AG10803 (cell line): ENCODE data around the gene VSTM2L.

Experiments
- DNase-seq: peaks from one replicate; pipeline ENCODE4 v3.0.0; 2010; ENCODE audit warnings: low read depth
- H3K4me3 ChIP-seq: 2 replicates; pipeline ENCODE4 v1.5.1; 2011; ENCODE audit warnings: mild to moderate bottlenecking, low read length, control low read depth
- TF ChIP-seq, protein P1 (sequence below): conservative IDR thresholded peaks from 2 replicates; pipeline ENCODE4 v1.5.1; 2011; ENCODE audit warnings: mild to moderate bottlenecking, low read length, control low read depth, inconsistent platforms

The VSTM2L gene

DNA sequence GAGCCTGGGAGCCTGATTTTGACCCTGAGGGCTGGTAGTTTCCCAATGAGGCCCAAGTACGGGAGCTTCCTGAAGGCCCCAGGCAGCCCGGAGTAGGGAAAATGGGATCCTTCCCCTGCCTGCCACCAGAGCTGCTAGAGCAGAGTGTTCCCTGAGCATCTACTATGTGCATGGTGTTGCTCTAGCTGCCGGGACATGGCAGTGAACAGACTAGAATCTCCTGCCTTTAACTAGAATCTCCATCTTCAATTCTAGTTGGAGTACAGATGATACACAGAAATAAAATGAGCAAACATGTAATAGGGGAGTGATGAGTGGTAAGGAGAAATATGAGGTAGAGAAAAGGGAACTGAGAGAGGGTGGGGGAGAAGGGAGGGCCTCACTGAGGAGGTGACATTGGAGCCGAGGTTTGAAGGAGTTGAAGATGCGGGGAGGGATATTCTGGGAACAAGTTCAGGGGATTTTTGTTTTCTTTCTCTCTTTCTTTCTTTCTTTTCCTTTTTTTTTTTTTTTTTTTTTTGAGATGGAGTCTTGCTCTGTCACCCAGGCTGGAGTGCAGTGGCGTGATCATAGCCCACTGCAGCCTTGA is 18.5 kb downstream of the VSTM2L start:
- no peak overlapping the region for H3K4me3 ChIP-seq
- TF ChIP-seq, protein P1, sequence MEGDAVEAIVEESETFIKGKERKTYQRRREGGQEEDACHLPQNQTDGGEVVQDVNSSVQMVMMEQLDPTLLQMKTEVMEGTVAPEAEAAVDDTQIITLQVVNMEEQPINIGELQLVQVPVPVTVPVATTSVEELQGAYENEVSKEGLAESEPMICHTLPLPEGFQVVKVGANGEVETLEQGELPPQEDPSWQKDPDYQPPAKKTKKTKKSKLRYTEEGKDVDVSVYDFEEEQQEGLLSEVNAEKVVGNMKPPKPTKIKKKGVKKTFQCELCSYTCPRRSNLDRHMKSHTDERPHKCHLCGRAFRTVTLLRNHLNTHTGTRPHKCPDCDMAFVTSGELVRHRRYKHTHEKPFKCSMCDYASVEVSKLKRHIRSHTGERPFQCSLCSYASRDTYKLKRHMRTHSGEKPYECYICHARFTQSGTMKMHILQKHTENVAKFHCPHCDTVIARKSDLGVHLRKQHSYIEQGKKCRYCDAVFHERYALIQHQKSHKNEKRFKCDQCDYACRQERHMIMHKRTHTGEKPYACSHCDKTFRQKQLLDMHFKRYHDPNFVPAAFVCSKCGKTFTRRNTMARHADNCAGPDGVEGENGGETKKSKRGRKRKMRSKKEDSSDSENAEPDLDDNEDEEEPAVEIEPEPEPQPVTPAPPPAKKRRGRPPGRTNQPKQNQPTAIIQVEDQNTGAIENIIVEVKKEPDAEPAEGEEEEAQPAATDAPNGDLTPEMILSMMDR: no peak
- no peak for DNase-seq

DNA sequence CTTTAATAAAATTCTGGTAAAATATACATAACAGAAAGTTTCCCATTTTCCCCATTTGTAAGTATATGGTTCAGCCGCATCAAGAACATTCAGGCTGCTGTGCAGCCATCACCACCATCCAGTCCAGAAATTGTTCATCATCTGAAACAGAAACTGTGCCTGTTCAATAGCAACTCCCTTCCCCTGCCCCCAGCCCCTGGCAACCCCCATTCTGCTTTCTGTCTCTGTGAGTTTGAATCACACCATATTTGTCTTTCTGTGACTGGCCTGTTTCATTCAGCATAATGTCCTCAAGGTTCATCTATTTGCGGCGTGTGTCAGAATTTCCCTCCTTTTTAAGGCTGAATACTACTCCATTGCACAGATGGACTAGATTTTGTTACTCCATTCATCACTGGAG is 19.1 kb downstream of the VSTM2L start:
- DNase-seq: no peak
- H3K4me3 ChIP-seq: no peak overlapping the region
- TF ChIP-seq, protein P1: no peak

DNA sequence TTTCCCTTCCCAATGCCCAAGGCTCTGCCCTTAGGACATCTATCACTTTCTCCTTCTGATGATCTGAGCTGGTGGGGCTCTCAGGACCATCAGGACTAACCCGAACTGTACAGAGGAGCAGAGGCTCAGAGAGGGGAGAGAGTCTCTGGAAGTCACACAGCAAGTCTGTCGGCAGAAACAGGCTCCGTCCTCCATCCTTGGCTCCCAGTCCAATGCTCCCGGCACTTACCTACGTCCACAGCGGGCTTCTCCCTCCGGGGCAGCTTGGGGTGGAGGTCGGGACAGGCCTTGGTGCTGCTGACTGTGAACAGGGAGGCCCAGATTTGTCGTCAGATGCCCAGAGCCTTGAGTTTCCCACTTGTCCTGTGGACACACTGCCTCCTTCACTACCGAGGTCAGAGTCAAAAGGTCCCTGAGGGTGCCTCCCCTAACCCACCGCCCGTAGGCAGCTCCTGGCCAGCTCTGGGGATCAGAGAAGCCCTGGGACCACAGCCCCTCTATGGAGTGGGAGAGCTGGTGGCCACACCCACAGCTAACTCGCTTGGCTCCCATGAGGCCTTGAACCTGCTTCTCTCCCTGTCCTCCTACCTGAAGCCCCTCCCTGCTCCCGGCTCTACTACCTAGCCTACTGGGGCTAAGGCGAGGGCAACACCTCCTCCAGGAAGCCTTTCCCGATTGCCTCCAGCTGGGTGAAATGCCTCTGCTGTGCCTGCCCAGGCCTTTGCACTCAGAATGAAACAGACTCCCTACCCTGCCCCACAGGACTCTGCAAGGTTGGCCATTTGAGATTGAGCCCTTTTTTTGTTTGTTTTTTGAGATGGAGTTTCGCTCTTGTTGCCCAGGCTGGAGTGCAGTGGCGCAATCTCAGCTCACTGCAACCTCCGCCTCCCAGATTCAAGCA is 22.6 kb downstream of the VSTM2L start:
- no peak for DNase-seq
- no peak overlapping the region for H3K4me3 ChIP-seq
- TF ChIP-seq, protein P1: no peak

DNA sequence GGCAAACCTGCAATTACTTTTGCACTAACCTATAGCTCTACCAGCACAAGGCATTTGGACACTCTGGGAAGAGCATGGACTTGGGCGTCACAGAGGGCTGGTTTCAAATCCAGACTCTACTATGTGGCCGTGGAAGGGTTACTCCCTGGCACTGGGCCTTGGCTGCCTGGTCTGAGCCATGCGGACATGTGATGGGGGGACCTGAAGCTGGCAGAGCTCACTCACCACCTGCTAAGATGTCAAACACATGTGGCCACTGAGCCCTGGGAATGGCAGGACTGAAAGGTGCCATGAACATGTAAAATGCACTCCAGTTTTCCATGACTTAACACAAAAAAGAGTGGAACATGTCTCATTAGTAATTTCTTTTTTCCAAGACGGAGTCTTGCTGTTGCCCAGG is 23.7 kb downstream of the VSTM2L start:
- TF ChIP-seq, protein P1: no peak
- no peak for DNase-seq
- H3K4me3 ChIP-seq: no peak overlapping the region

DNA sequence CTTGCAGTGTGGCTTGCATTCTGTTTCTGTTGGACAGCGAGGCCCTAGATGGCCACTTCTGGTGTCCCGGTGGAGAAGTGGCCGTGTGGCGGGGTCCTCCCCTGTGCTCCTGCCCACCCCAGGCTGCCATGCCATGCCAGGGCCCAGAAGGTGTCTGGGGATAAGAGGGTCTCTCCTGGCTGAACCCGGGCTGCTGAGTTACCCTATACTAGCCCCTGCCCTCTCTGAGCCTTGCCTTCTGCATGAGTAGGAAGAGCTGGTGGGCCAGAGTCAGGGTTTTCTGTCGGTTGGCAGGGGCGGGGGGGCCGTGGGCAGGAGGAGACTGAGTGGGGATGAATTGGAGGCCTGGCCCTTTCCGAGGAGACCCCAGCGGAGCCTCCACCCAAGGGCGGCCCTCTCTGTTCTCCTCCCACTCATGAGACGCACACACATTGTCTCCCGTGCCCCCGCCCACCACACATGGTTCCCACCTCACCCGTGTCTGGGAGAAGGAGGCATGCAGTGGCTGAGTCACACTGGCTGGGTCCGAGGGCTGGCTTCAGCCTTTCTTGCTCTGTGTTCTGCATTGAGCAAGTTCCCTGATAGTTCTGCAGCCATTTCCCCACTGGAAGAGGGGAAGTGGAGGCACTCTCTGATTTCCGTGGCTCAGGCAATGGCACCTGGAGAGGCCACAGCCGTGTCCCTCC is 24.6 kb downstream of the VSTM2L start:
- H3K4me3 ChIP-seq: no peak overlapping the region
- TF ChIP-seq, protein P1: no peak
- DNase-seq: no peak

DNA sequence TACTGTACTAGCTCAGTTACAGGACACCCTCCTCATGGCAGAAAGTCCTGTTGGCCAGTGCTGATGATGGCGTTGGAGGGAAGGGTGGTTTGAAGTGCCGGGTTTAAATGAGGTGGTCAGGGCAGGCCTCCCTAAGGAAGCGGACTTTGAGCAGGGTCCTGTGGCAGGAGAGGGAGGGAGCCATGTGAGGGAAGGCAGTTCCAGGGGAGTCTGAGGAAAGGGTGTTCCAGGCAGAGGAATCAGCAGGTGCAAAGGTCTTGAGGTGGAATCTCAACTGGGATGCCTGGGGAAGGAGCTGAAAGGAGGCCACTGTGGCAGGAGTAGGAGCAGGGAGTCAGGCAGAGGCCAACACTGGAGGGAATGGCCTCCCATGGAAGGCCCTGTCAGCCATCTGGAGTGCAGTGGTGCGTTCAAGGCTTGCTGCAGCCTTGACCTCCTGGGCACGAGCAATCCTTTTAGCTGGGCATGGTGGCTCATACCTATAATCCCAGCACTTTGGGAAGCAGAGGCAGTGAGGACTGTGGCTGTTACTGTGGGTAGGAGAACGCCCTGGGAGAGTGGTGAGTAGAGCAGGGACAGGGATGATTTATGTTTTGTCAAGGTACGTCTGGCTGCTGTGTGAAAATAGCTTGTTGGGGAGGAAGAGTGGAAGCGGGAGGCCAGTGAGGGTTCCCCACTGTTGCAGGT is 26.2 kb downstream of the VSTM2L start:
- no peak overlapping the region for H3K4me3 ChIP-seq
- TF ChIP-seq, protein P1: no peak
- DNase-seq: no peak
